ENCODE results near the gene CNTLN. TPM values are rescaled to one million over a fixed set of nuclear protein-coding genes. Genes with fewer than 3 reads are reported as not detected.

The CNTLN gene
- total RNA-seq, 1 experiment from 2014 or later = 5.1 TPM

GRCh38 chr9:17330097-17330496, 195.3 kb downstream of the CNTLN start:
- no peaks in the 10 kb centered on the region for H3K79me2 ChIP-seq (ENCODE audit: insufficient read depth, low read length)
- H3K4me3 ChIP-seq (replicated peaks in 1 of 2; ENCODE audit: low read depth in 1 of 2, low read length in 2 of 2) = no peak overlapping the region
- ChIA-PET POLR2A (no interaction called here), RAD21 (ENCODE audit: low non-redundant PET in 1 of 2, low total read pairs in 2 of 2, uncharacterized antibody in 2 of 2, unreplicated experiment in 2 of 2) (no interaction called here), CTCF (no interaction called here)
- TF ChIP-seq REST (IDR thresholded peaks at IDR 0.05; ENCODE audit: low read depth) = no peak
- no peak for TF ChIP-seq ZNF274 (IDR thresholded peaks at IDR 0.05; ENCODE audit: low read depth, low read length)
- TF ChIP-seq SRF (IDR thresholded peaks at IDR 0.05; ENCODE audit: low read depth) = no peak
- no peak for TF ChIP-seq YY1 (IDR thresholded peaks at IDR 0.05; ENCODE audit: extremely low read depth, insufficient replicate concordance, low read depth, low read length)
- TF ChIP-seq SP1 (IDR thresholded peaks at IDR 0.05; ENCODE audit: low read depth) = no peak
- TF ChIP-seq CTCF (IDR thresholded peaks at IDR 0.05 in 2 of 3, conservative IDR thresholded peaks at IDR 0.05 in 1 of 3; ENCODE audit: borderline replicate concordance in 1 of 3, insufficient read depth in 1 of 3, low read depth in 2 of 3, low read length in 2 of 3) = no peak
- H3K27ac ChIP-seq (ENCODE audit: low read depth, low read length) = no peak overlapping the region
- no peaks in the 10 kb centered on the region for H3K27me3 ChIP-seq (ENCODE audit: insufficient read depth, low read length)
- no peak overlapping the region for H2AFZ ChIP-seq (ENCODE audit: low read depth, low read length, poor library complexity, severe bottlenecking)
- H3K9me2 ChIP-seq (ENCODE audit: insufficient read depth) = no peaks in the 10 kb centered on the region
- H4K20me1 ChIP-seq (ENCODE audit: insufficient read depth) = no peaks in the 10 kb centered on the region
- no peaks in the 10 kb centered on the region for H3K4me1 ChIP-seq (ENCODE audit: control insufficient read depth in 1 of 2, insufficient read depth in 2 of 2, low read length in 2 of 2)
- DNase-seq (ENCODE audit: low read depth, low spot score) (no peak), ATAC-seq (no peak)
- intact Hi-C loops (cut with micrococcal nuclease) = loop anchor here (10.0 kb wide), 1 partner anchor 55 kb away; no protein-coding TSS in a partner anchor
- BruUV-seq (replicated peaks) = no TSS peak
- H3K9ac ChIP-seq (ENCODE audit: low read length) = no peak overlapping the region
- no peaks in the 10 kb centered on the region for H3K9me3 ChIP-seq (ENCODE audit: control insufficient read depth in 1 of 2, insufficient read depth in 1 of 2, low read depth in 1 of 2, low read length in 2 of 2)
- H3K36me3 ChIP-seq (ENCODE audit: control insufficient read depth in 1 of 2, insufficient read depth in 2 of 2, low read length in 2 of 2) = no peaks in the 10 kb centered on the region
- no peak overlapping the region for H3K4me2 ChIP-seq (ENCODE audit: low read length)

Measured in HCT116 (cell line).